ENCODE data around the gene PTCRA. TPM values are rescaled to one million over a fixed set of nuclear protein-coding genes. Genes with fewer than 3 reads are reported as not detected.

Gene PTCRA
- total RNA-seq, 1 experiment from 2014 or later, result not detected

GRCh38 chr6:42907336-42907735 is 8.5 kb upstream of the PTCRA start:
- ATAC-seq (no peak), DNase-seq (ENCODE audit: low read depth, low spot score) (no peak)
- BruUV-seq (replicated peaks), result no TSS peak
- H3K9me3 ChIP-seq (ENCODE audit: control insufficient read depth, insufficient read depth, low read depth, low read length), result no peaks in the 10 kb centered on the region
- no peaks in the 10 kb centered on the region for H3K36me3 ChIP-seq (ENCODE audit: control insufficient read depth, insufficient read depth, low read length)
- CTCF ChIA-PET, result no interaction called here
- POLR2A ChIA-PET, result no interaction called here
- H3K27ac ChIP-seq (ENCODE audit: low read length), result no peak overlapping the region
- TF ChIP-seq CTCF (IDR thresholded peaks at IDR 0.05) (no peak), REST (IDR thresholded peaks at IDR 0.05; ENCODE audit: insufficient read depth in 1 of 2, low read depth in 2 of 2, low read length in 1 of 2) (no peak), TCF7L2 (IDR thresholded peaks at IDR 0.05; ENCODE audit: low read depth, low read length) (no peak), POLR2AphosphoS5 (IDR thresholded peaks at IDR 0.05; ENCODE audit: low read depth, low read length) (no peak), SIN3A (IDR thresholded peaks at IDR 0.05; ENCODE audit: borderline replicate concordance, insufficient read depth, low read depth, low read length) (no peak)
- H3K4me3 ChIP-seq (ENCODE audit: low read depth in 2 of 2, low read length in 2 of 2), result no peak overlapping the region
- in situ Hi-C loops (cut with HindIII; ENCODE audit: low pct_unique_long_range_greater_than_20kb, low sequenced_read_pairs) (no loop called here), intact Hi-C loops (cut with micrococcal nuclease; ENCODE audit: unreplicated experiment) (loop anchor here (10.0 kb wide), 2 partner anchors 57 to 237 kb away; partner anchors contain the start of gene GNMT)
- H3K27me3 ChIP-seq (ENCODE audit: control insufficient read depth, insufficient read depth, low read length), result no peaks in the 10 kb centered on the region
- no peaks in the 10 kb centered on the region for H3K4me1 ChIP-seq (ENCODE audit: control insufficient read depth, insufficient read depth, low read length)

- no peaks in the 10 kb centered on the region for H3K36me3 ChIP-seq (ENCODE audit: control insufficient read depth, insufficient read depth, low read length)
- no peaks in the 10 kb centered on the region for H3K27me3 ChIP-seq (ENCODE audit: control insufficient read depth, insufficient read depth, low read length)
- ATAC-seq, result no peak
- DNase-seq (ENCODE audit: low read depth, low spot score), result no peak
- no peak overlapping the region for H3K27ac ChIP-seq (ENCODE audit: low read length)
- no peaks in the 10 kb centered on the region for H3K9me3 ChIP-seq (ENCODE audit: control insufficient read depth, insufficient read depth, low read depth, low read length)
- ChIA-PET CTCF (no interaction called here), POLR2A (interaction anchor here (0.7 kb wide), 1 partner anchor 1014 kb away, joined by 8 read pairs; no protein-coding TSS in a partner anchor)
- BruUV-seq (replicated peaks), result no TSS peak
- TF ChIP-seq SIN3A (IDR thresholded peaks at IDR 0.05; ENCODE audit: borderline replicate concordance, insufficient read depth, low read depth, low read length), result no peak
- TF ChIP-seq REST (IDR thresholded peaks at IDR 0.05; ENCODE audit: insufficient read depth in 1 of 2, low read depth in 2 of 2, low read length in 1 of 2), result no peak
- TF ChIP-seq POLR2AphosphoS5 (IDR thresholded peaks at IDR 0.05; ENCODE audit: low read depth, low read length), result no peak
- no peak for TF ChIP-seq TCF7L2 (IDR thresholded peaks at IDR 0.05; ENCODE audit: low read depth, low read length)
- TF ChIP-seq CTCF (IDR thresholded peaks at IDR 0.05), result no peak
- no peak overlapping the region for H3K4me3 ChIP-seq (ENCODE audit: low read depth in 2 of 2, low read length in 2 of 2)
- in situ Hi-C loops (cut with HindIII; ENCODE audit: low pct_unique_long_range_greater_than_20kb, low sequenced_read_pairs), result no loop called here
- intact Hi-C loops (cut with micrococcal nuclease; ENCODE audit: unreplicated experiment), result loop anchor here (10.0 kb wide), 2 partner anchors 55 to 235 kb away; partner anchors contain the start of gene GNMT
- no peaks in the 10 kb centered on the region for H3K4me1 ChIP-seq (ENCODE audit: control insufficient read depth, insufficient read depth, low read length)
These were observed 6.0 kb upstream of the PTCRA start for GRCh38 chr6:42909835-42910234.
